Measurements from ENCODE around the gene RIPPLY1. TPM values are rescaled to one million over a fixed set of nuclear protein-coding genes. Genes with fewer than 3 reads are reported as not detected.

Gene RIPPLY1
- total and polyA plus RNA-seq, 2 experiments from 2014 or later, result 0.21 TPM; not detected in 1

- Histone ChIP-seq H4K20me1 (ENCODE audit: insufficient read depth, poor library complexity, severe bottlenecking) (no peaks in the 10 kb centered on the region), H3K9me3 (ENCODE audit: low read depth) (no peaks in the 10 kb centered on the region), H3K27ac (no peak overlapping the region), H3K79me2 (no peaks in the 10 kb centered on the region), H3K27me3 (no peaks in the 10 kb centered on the region), H3K36me3 (replicated peaks; ENCODE audit: insufficient read depth, low read depth) (no peaks in the 10 kb centered on the region), H3K4me2 (no peak overlapping the region), H3K4me3 (no peak overlapping the region), H3K4me1 (ENCODE audit: insufficient read depth) (no peaks in the 10 kb centered on the region), H2AFZ (no peak overlapping the region), H3K9me2 (replicated peaks; ENCODE audit: insufficient read depth) (no peaks in the 10 kb centered on the region)
- DNase-seq (ENCODE audit: low spot score), result no peak
- TF ChIP-seq EZH2phosphoT487 (IDR thresholded peaks at IDR 0.05; ENCODE audit: low read depth, severe bottlenecking, unreplicated experiment), result no peak
- WGBS (ENCODE audit: low lambda C conversion rate, missing lambda C conversion rate), result 87% methylated on average over 6 of the region's 6 CpGs
Measured at GRCh38 chrX:106951230-106951629, 48.1 kb upstream of the RIPPLY1 start.

- no peaks in the 10 kb centered on the region for H3K36me3 ChIP-seq (replicated peaks; ENCODE audit: insufficient read depth, low read depth)
- H3K4me2 ChIP-seq, result no peak overlapping the region
- no peaks in the 10 kb centered on the region for H3K27me3 ChIP-seq
- H4K20me1 ChIP-seq (ENCODE audit: insufficient read depth, poor library complexity, severe bottlenecking), result no peaks in the 10 kb centered on the region
- H3K4me3 ChIP-seq, result no peak overlapping the region
- H3K27ac ChIP-seq, result no peak overlapping the region
- H3K79me2 ChIP-seq, result no peaks in the 10 kb centered on the region
- H3K9me2 ChIP-seq (replicated peaks; ENCODE audit: insufficient read depth), result no peaks in the 10 kb centered on the region
- H3K9me3 ChIP-seq (ENCODE audit: low read depth), result no peaks in the 10 kb centered on the region
- TF ChIP-seq EZH2 (IDR thresholded peaks at IDR 0.05; ENCODE audit: borderline replicate concordance), result no peak
- TF ChIP-seq EZH2phosphoT487 (IDR thresholded peaks at IDR 0.05; ENCODE audit: low read depth, severe bottlenecking, unreplicated experiment), result no peak
- TF ChIP-seq, protein P1, sequence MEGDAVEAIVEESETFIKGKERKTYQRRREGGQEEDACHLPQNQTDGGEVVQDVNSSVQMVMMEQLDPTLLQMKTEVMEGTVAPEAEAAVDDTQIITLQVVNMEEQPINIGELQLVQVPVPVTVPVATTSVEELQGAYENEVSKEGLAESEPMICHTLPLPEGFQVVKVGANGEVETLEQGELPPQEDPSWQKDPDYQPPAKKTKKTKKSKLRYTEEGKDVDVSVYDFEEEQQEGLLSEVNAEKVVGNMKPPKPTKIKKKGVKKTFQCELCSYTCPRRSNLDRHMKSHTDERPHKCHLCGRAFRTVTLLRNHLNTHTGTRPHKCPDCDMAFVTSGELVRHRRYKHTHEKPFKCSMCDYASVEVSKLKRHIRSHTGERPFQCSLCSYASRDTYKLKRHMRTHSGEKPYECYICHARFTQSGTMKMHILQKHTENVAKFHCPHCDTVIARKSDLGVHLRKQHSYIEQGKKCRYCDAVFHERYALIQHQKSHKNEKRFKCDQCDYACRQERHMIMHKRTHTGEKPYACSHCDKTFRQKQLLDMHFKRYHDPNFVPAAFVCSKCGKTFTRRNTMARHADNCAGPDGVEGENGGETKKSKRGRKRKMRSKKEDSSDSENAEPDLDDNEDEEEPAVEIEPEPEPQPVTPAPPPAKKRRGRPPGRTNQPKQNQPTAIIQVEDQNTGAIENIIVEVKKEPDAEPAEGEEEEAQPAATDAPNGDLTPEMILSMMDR (IDR thresholded peaks at IDR 0.05; ENCODE audit: poor library complexity), result no peak
- no peak for DNase-seq (ENCODE audit: low spot score)
- H3K4me1 ChIP-seq (ENCODE audit: insufficient read depth), result no peaks in the 10 kb centered on the region
- no peak overlapping the region for H2AFZ ChIP-seq
- 56% methylated on average over 2 of the region's 2 CpGs for WGBS (ENCODE audit: low lambda C conversion rate, missing lambda C conversion rate)
Measured at GRCh38 chrX:106950381-106950780, 47.2 kb upstream of the RIPPLY1 start.

- H4K20me1 ChIP-seq (ENCODE audit: insufficient read depth, poor library complexity, severe bottlenecking), result no peaks in the 10 kb centered on the region
- no peaks in the 10 kb centered on the region for H3K79me2 ChIP-seq
- TF ChIP-seq EZH2 (IDR thresholded peaks at IDR 0.05; ENCODE audit: borderline replicate concordance) (no peak), EZH2phosphoT487 (IDR thresholded peaks at IDR 0.05; ENCODE audit: low read depth, severe bottlenecking, unreplicated experiment) (no peak)
- TF ChIP-seq, protein P1 (IDR thresholded peaks at IDR 0.05; ENCODE audit: poor library complexity), result no peak
- no peaks in the 10 kb centered on the region for H3K9me3 ChIP-seq (ENCODE audit: low read depth)
- H3K4me3 ChIP-seq, result no peak overlapping the region
- no peaks in the 10 kb centered on the region for H3K9me2 ChIP-seq (replicated peaks; ENCODE audit: insufficient read depth)
- no peak overlapping the region for H3K4me2 ChIP-seq
- WGBS (ENCODE audit: low lambda C conversion rate, missing lambda C conversion rate), result 70% methylated on average over 1 of the region's 1 CpG
- no peak overlapping the region for H2AFZ ChIP-seq
- no peak overlapping the region for H3K27ac ChIP-seq
- no peaks in the 10 kb centered on the region for H3K36me3 ChIP-seq (replicated peaks; ENCODE audit: insufficient read depth, low read depth)
- H3K27me3 ChIP-seq, result no peaks in the 10 kb centered on the region
- DNase-seq (ENCODE audit: low spot score), result no peak
- H3K4me1 ChIP-seq (ENCODE audit: insufficient read depth), result no peaks in the 10 kb centered on the region
Measured at GRCh38 chrX:106949366-106949765, 46.2 kb upstream of the RIPPLY1 start.

DNA sequence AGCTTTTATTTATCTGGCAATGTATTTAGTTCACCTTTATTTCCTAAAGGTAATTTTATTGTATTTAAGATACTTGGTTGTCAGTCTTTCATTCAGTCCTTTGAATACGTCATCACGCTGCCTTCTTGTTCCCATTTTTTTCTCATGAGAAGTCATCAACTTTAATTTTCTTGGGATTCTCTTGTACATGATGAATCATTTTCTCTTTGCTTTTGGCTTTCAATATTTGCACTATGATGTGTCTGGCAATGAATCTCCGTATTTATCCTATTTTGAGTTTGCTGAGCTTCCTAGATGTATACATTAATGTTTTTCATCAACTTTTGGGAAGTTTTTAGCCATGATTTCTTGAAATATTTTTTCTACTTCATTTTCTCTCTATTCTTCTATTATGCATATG, 45.5 kb upstream of the RIPPLY1 start:
- 83% methylated on average over 3 of the region's 3 CpGs for WGBS (ENCODE audit: low lambda C conversion rate, missing lambda C conversion rate)
- Histone ChIP-seq H3K9me2 (replicated peaks; ENCODE audit: insufficient read depth) (no peaks in the 10 kb centered on the region), H3K4me2 (no peak overlapping the region), H3K4me1 (ENCODE audit: insufficient read depth) (no peaks in the 10 kb centered on the region), H3K9me3 (ENCODE audit: low read depth) (no peaks in the 10 kb centered on the region), H3K4me3 (no peak overlapping the region), H4K20me1 (ENCODE audit: insufficient read depth, poor library complexity, severe bottlenecking) (no peaks in the 10 kb centered on the region), H3K27ac (no peak overlapping the region), H3K36me3 (replicated peaks; ENCODE audit: insufficient read depth, low read depth) (no peaks in the 10 kb centered on the region), H3K27me3 (no peaks in the 10 kb centered on the region), H3K79me2 (no peaks in the 10 kb centered on the region), H2AFZ (no peak overlapping the region)
- TF ChIP-seq EZH2phosphoT487 (IDR thresholded peaks at IDR 0.05; ENCODE audit: low read depth, severe bottlenecking, unreplicated experiment), result no peak
- no peak for DNase-seq (ENCODE audit: low spot score)

Measured in hepatocyte (in vitro differentiated cells).